H9 (cell line): ENCODE results near the gene SETD1A. TPM values are rescaled to one million over a fixed set of nuclear protein-coding genes. Genes with fewer than 3 reads are reported as not detected.

ENCODE experiments used
- DNase-seq: peaks from one replicate; pipeline ENCODE4 v3.0.0-alpha.2; 2017
- H2AFZ ChIP-seq: one replicate; pipeline ENCODE4 v1.6.1; 2013; ENCODE audit warnings: mild to moderate bottlenecking, low read length, control low read depth, moderate library complexity
- H2AK5ac ChIP-seq: 2 replicates; pipeline ENCODE4 v1.6.1; 2013; ENCODE audit warnings: low read length, control low read depth, mixed read lengths; ENCODE audit not compliant: insufficient read length
- H2BK120ac ChIP-seq: one replicate; pipeline ENCODE4 v1.6.1; 2013; ENCODE audit warnings: low read depth, mild to moderate bottlenecking, low read length, control low read depth, inconsistent platforms; ENCODE audit not compliant: poor library complexity, severe bottlenecking
- H2BK12ac ChIP-seq: 2 replicates; pipeline ENCODE4 v1.6.1; 2013; ENCODE audit warnings: low read length, control low read depth, mixed read lengths, low read depth; ENCODE audit not compliant: insufficient read length
- H2BK15ac ChIP-seq: 2 replicates; pipeline ENCODE4 v1.6.1; 2013; ENCODE audit warnings: low read depth, low read length, control low read depth
- H2BK20ac ChIP-seq: one replicate; pipeline ENCODE4 v1.6.1; 2013; ENCODE audit warnings: low read depth, mild to moderate bottlenecking, low read length, control low read depth, inconsistent platforms; ENCODE audit not compliant: poor library complexity, severe bottlenecking
- H2BK5ac ChIP-seq: 2 replicates; pipeline ENCODE4 v1.6.1; 2013; ENCODE audit warnings: low read length, control low read depth, mixed read lengths; ENCODE audit not compliant: insufficient read length
- H3K14ac ChIP-seq: 2 replicates; pipeline ENCODE4 v1.6.1; 2013; ENCODE audit warnings: low read length, control low read depth; ENCODE audit not compliant: insufficient read depth
- H3K18ac ChIP-seq: 2 replicates; pipeline ENCODE4 v1.6.1; 2013; ENCODE audit warnings: low read depth, mild to moderate bottlenecking, mixed read lengths, low read length, control low read depth; ENCODE audit not compliant: insufficient read length
- H3K23ac ChIP-seq: 2 replicates; pipeline ENCODE4 v1.6.1; 2013; ENCODE audit warnings: low read length, control low read depth, mixed read lengths, low read depth; ENCODE audit not compliant: insufficient read length
- H3K23me2 ChIP-seq: 2 replicates; pipeline ENCODE4 v1.6.1; 2013; ENCODE audit warnings: low read depth, mild to moderate bottlenecking, mixed read lengths, low read length, control low read depth; ENCODE audit not compliant: insufficient read length, poor library complexity, severe bottlenecking
- H3K27ac ChIP-seq: 2 replicates; pipeline ENCODE4 v1.5.1; 2013; ENCODE audit warnings: low read length, control low read depth, mixed read lengths, low read depth; ENCODE audit not compliant: insufficient read length
- H3K27me3 ChIP-seq: 2 replicates; pipeline ENCODE4 v1.6.1; 2013; ENCODE audit warnings: low read length, control low read depth, inconsistent platforms; ENCODE audit not compliant: insufficient read depth
- H3K4ac ChIP-seq: 2 replicates; pipeline ENCODE4 v1.6.1; 2013; ENCODE audit warnings: low read depth, mild to moderate bottlenecking, control low read depth, inconsistent platforms, low read length, moderate library complexity
- H3K4me1 ChIP-seq: 2 replicates; pipeline ENCODE4 v1.6.1; 2013; ENCODE audit warnings: low read length, control low read depth, inconsistent platforms; ENCODE audit not compliant: insufficient read depth
- H3K4me2 ChIP-seq: 2 replicates; pipeline ENCODE4 v1.6.1; 2013; ENCODE audit warnings: low read length, control low read depth, mixed read lengths; ENCODE audit not compliant: insufficient read length, insufficient read depth
- H3K56ac ChIP-seq: 2 replicates; pipeline ENCODE4 v1.6.1; 2013; ENCODE audit warnings: low read depth, mild to moderate bottlenecking, mixed read lengths, low read length, control low read depth; ENCODE audit not compliant: insufficient read length
- H3K79me1 ChIP-seq: 2 replicates; pipeline ENCODE4 v1.6.1; 2013; ENCODE audit warnings: low read depth, mild to moderate bottlenecking, moderate library complexity, low read length, control low read depth, inconsistent platforms; ENCODE audit not compliant: insufficient read depth, poor library complexity, severe bottlenecking
- H3K79me2 ChIP-seq: 2 replicates; pipeline ENCODE4 v1.6.1; 2013; ENCODE audit warnings: low read length, control low read depth, inconsistent platforms; ENCODE audit not compliant: insufficient read depth
- H3K9ac ChIP-seq: 2 replicates; pipeline ENCODE4 v1.6.1; 2013; ENCODE audit warnings: low read length, control low read depth, mixed read lengths; ENCODE audit not compliant: insufficient read length; ENCODE audit errors: extremely low read depth
- H3K9me3 ChIP-seq: one replicate; pipeline ENCODE4 v1.6.1; 2013; ENCODE audit warnings: low read depth, low read length, inconsistent platforms; ENCODE audit not compliant: control insufficient read depth
- H3T11ph ChIP-seq: one replicate; pipeline ENCODE4 v1.6.1; 2013; ENCODE audit warnings: mild to moderate bottlenecking, low read length, control low read depth, inconsistent platforms
- H4K20me1 ChIP-seq: one replicate; pipeline ENCODE4 v1.6.1; 2013; ENCODE audit not compliant: control insufficient read depth, insufficient read length, insufficient read depth
- H4K5ac ChIP-seq: 2 replicates; pipeline ENCODE4 v1.6.1; 2013; ENCODE audit warnings: low read depth, mild to moderate bottlenecking, mixed read lengths, low read length, control low read depth; ENCODE audit not compliant: insufficient read length
- H4K8ac ChIP-seq: replicated peaks from 2 replicates; pipeline ENCODE4 v1.6.1; 2013; ENCODE audit warnings: low read length, control low read depth, mixed read lengths, low read depth; ENCODE audit not compliant: insufficient read length
- H4K91ac ChIP-seq: 2 replicates; pipeline ENCODE4 v1.6.1; 2013; ENCODE audit warnings: low read depth, mild to moderate bottlenecking, moderate library complexity, mixed read lengths, low read length, control low read depth; ENCODE audit not compliant: insufficient read length
- H3K27ac Mint-ChIP-seq, 3 experiments: 2 replicates in 2 of 3; 3 replicates in 1 of 3; pipeline ENCODE4 v1.8.0; 2020 to 2021; ENCODE audit warnings: mixed read lengths in 3 of 3, mild to moderate bottlenecking in 1 of 3, moderate library complexity in 1 of 3
- H3K27me3 Mint-ChIP-seq: 2 replicates; pipeline ENCODE4 v1.8.0; 2021; ENCODE audit warnings: low read depth, mild to moderate bottlenecking, moderate library complexity, mixed read lengths
- H3K36me3 Mint-ChIP-seq, 3 experiments: 2 replicates in 2 of 3; 3 replicates in 1 of 3; pipeline ENCODE4 v1.8.0; 2020 to 2021; ENCODE audit warnings: low read depth in 3 of 3, mixed read lengths in 3 of 3; ENCODE audit not compliant: insufficient read depth in 1 of 3
- H3K4me1 Mint-ChIP-seq, 2 experiments: 2 replicates each; pipeline ENCODE4 v1.8.0; 2020; ENCODE audit warnings: mixed read lengths in 2 of 2
- H3K4me3 Mint-ChIP-seq, 2 experiments: 2 replicates in 1 of 2; 3 replicates in 1 of 2; pipeline ENCODE4 v1.8.0; 2020 to 2021; ENCODE audit warnings: mild to moderate bottlenecking in 2 of 2, mixed read lengths in 2 of 2, moderate library complexity in 1 of 2
- H3K9me3 Mint-ChIP-seq, 2 experiments: 2 replicates in 1 of 2; 3 replicates in 1 of 2; pipeline ENCODE4 v1.8.0; 2020; ENCODE audit warnings: mild to moderate bottlenecking in 2 of 2, mixed read lengths in 2 of 2, moderate library complexity in 1 of 2
- WGBS: extraction: QIAGEN DNeasy Blood & Tissue Kit; methylation state at CpG from one replicate; pipeline ENCODE4 v1.1.7; 2013; ENCODE audit warnings: missing lambda C conversion rate, low lambda C conversion rate, mixed read lengths; ENCODE audit not compliant: insufficient read length; ENCODE audit errors: extremely low coverage; 5-methylcytosine and 5-hydroxymethylcytosine counted together
- total RNA-seq: library from RNA; stranded (reverse); gene quantifications from 2 replicates; pipeline ENCODE4 v1.2.1, GENCODE V29; 2021
- TF ChIP-seq, protein P1 (sequence below): fragments of 200-600 bp; sonication (generic); conservative IDR thresholded peaks from 3 replicates; pipeline ENCODE4 v1.8.0; 2021; ENCODE audit warnings: antibody characterized with exemption, mild to moderate bottlenecking

Gene SETD1A
- total RNA-seq, 1 experiment from 2014 or later, result 36.9 TPM

GRCh38 chr16:30934827-30935557 is 22.6 kb upstream of the SETD1A start:
- no peaks in the 10 kb centered on the region for H3K27me3 Mint-ChIP-seq
- peaks cover 45 to 59% (median 58%) of the 10 kb centered on the region in 3 experiments for H3K36me3 Mint-ChIP-seq
- peaks cover 7 to 9% of the 10 kb centered on the region in 2 experiments; a peak in 3 of 4 replicates for H3K4me1 Mint-ChIP-seq
- Histone ChIP-seq H3K9ac (no peak overlapping the region), H2BK5ac (no peak overlapping the region), H3K18ac (no peak overlapping the region), H3K27me3 (no peaks in the 10 kb centered on the region), H3K4me1 (no peaks in the 10 kb centered on the region), H3K27ac (no peak overlapping the region), H3K23me2 (no peaks in the 10 kb centered on the region), H3K4me2 (no peak overlapping the region), H3K14ac (no peak overlapping the region), H2BK15ac (no peak overlapping the region), H4K91ac (no peak overlapping the region), H3K4ac (no peak overlapping the region), H4K20me1 (no peaks in the 10 kb centered on the region), H2BK120ac (no peak overlapping the region), H3T11ph (no peak overlapping the region), H2BK20ac (no peak overlapping the region), H2AFZ (no peak overlapping the region), H3K79me2 (no peaks in the 10 kb centered on the region; the same call in 1 of the 2 replicates), H3K79me1 (no peaks in the 10 kb centered on the region), H3K9me3 (no peaks in the 10 kb centered on the region), H4K8ac (no peak overlapping the region), H2BK12ac (no peak overlapping the region), H3K23ac (no peak overlapping the region), H2AK5ac (no peak overlapping the region), H4K5ac (no peak overlapping the region), H3K56ac (no peak overlapping the region)
- H3K4me3 Mint-ChIP-seq, result no peak overlapping the region
- peak; percentile 87 for DNase-seq
- peak overlapping the region in 2 of 3 experiments; percentile 11 to 91; a peak in 5 of 7 replicates for H3K27ac Mint-ChIP-seq
- H3K9me3 Mint-ChIP-seq, result no peaks in the 10 kb centered on the region
- TF ChIP-seq, protein P1, sequence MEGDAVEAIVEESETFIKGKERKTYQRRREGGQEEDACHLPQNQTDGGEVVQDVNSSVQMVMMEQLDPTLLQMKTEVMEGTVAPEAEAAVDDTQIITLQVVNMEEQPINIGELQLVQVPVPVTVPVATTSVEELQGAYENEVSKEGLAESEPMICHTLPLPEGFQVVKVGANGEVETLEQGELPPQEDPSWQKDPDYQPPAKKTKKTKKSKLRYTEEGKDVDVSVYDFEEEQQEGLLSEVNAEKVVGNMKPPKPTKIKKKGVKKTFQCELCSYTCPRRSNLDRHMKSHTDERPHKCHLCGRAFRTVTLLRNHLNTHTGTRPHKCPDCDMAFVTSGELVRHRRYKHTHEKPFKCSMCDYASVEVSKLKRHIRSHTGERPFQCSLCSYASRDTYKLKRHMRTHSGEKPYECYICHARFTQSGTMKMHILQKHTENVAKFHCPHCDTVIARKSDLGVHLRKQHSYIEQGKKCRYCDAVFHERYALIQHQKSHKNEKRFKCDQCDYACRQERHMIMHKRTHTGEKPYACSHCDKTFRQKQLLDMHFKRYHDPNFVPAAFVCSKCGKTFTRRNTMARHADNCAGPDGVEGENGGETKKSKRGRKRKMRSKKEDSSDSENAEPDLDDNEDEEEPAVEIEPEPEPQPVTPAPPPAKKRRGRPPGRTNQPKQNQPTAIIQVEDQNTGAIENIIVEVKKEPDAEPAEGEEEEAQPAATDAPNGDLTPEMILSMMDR, result peak; percentile 80
- no CpG with 5 or more reads among the region's 12 CpGs for WGBS
